PFSK-1 (cell line): Measurements from ENCODE around the gene RABEP2.

ENCODE experiments used
- FOXP2 ChIP-seq: optimal IDR thresholded peaks from 2 replicates; pipeline ENCODE3; 2011; ENCODE audit warnings: borderline replicate concordance, control low read depth, inconsistent platforms; ENCODE audit not compliant: insufficient read depth; ENCODE audit errors: extremely low read length, extremely low read depth
- TAF1 ChIP-seq: IDR thresholded peaks from 2 replicates; pipeline ENCODE4 v1.6.1; 2012; ENCODE audit warnings: low read length, control low read depth, borderline replicate concordance; ENCODE audit not compliant: insufficient read depth

DNA sequence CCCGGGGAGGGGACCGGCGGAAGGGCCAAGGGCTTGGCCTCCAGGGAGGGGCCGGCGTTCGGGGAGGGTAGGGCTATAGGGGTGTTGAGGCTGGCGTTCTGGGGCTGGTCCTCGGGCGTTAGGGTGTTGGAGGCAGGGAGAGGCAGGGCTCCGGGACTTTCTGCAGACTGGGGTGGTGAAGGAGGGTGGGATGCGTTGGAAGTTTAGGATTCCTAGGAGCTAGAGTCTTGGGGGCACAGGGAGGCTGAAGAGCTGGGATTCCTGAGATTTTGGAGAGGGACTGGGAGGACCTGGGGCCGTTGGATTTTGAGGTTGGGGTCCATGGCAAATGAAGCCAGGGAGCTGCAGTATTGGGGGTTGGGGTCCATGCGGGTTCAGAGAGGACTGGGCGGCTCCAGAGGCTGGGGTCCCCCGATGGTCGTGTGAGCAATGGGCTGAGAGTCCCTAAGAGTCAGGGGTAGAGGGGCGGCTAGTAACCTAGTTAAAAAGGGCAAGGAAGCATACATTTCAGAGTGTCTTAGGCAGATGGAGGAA is 26.4 kb upstream of the RABEP2 start:
- TF ChIP-seq TAF1 (no peak), FOXP2 (no peak)
